GM23338 (cell line): ENCODE results near the gene ATG9A. TPM values are rescaled to one million over a fixed set of nuclear protein-coding genes. Genes with fewer than 3 reads are reported as not detected.
A peak's percentile ranks its signal among the peaks of the same experiment; 100 is the strongest.

Experiments
- ATAC-seq: fragments of 200-7000 bp; cut with Tn5 transposase; 3 replicates; pipeline ENCODE4 v1.9.1; 2020
- DNase-seq: peaks from one replicate; pipeline ENCODE4 v3.0.0-alpha.2; 2015; ENCODE audit warnings: low spot score
- H2AFZ ChIP-seq: fragments of 200-600 bp; sonication (generic); 2 replicates; pipeline ENCODE4 v1.8.0; 2016; ENCODE audit warnings: antibody characterized with exemption, mild to moderate bottlenecking, moderate library complexity
- H3F3A ChIP-seq: fragments of 200-600 bp; sonication (generic); replicated peaks from 2 replicates; pipeline ENCODE4 v1.8.0; 2017; ENCODE audit warnings: antibody characterized with exemption, mixed run types, low read depth
- H3K27ac ChIP-seq: fragments of 200-600 bp; sonication (generic); 2 replicates; pipeline ENCODE4 v1.6.1; 2016; ENCODE audit warnings: low read depth
- H3K27me3 ChIP-seq: fragments of 200-600 bp; sonication (generic); 2 replicates; pipeline ENCODE4 v1.8.0; 2016; ENCODE audit warnings: mild to moderate bottlenecking, mixed run types, moderate library complexity; ENCODE audit not compliant: insufficient read depth
- H3K36me3 ChIP-seq: fragments of 200-600 bp; sonication (generic); 2 replicates; pipeline ENCODE4 v1.8.0; 2016; ENCODE audit warnings: mild to moderate bottlenecking; ENCODE audit not compliant: insufficient read depth
- H3K4me1 ChIP-seq: fragments of 200-600 bp; sonication (generic); 2 replicates; pipeline ENCODE4 v1.8.0; 2016; ENCODE audit warnings: mild to moderate bottlenecking, moderate library complexity; ENCODE audit not compliant: insufficient read depth
- H3K4me2 ChIP-seq: fragments of 200-600 bp; sonication (generic); 2 replicates; pipeline ENCODE4 v1.7.1; 2017; ENCODE audit warnings: mixed run types
- H3K4me3 ChIP-seq: fragments of 200-600 bp; sonication (generic); 2 replicates; pipeline ENCODE4 v1.6.1; 2016; ENCODE audit warnings: mixed run types
- H3K79me2 ChIP-seq: fragments of 200-600 bp; sonication (generic); replicated peaks from 2 replicates; pipeline ENCODE4 v1.8.0; 2017; ENCODE audit warnings: mild to moderate bottlenecking; ENCODE audit not compliant: insufficient read depth
- H3K9me2 ChIP-seq: fragments of 200-600 bp; sonication (generic); 2 replicates; pipeline ENCODE4 v1.8.0; 2017; ENCODE audit not compliant: insufficient read depth
- H4K20me1 ChIP-seq: fragments of 200-600 bp; sonication (generic); replicated peaks from 2 replicates; pipeline ENCODE4 v1.8.0; 2017; ENCODE audit warnings: mild to moderate bottlenecking; ENCODE audit not compliant: insufficient read depth
- H3K27ac Mint-ChIP-seq: 2 replicates; pipeline ENCODE4 v1.8.0; 2020; ENCODE audit warnings: inconsistent platforms, mild to moderate bottlenecking, moderate library complexity, mixed read lengths
- H3K27me3 Mint-ChIP-seq: 3 replicates; pipeline ENCODE4 v1.8.0; 2022; ENCODE audit warnings: low read depth, mild to moderate bottlenecking, moderate library complexity, mixed read lengths, inconsistent platforms; ENCODE audit not compliant: insufficient read depth, poor library complexity
- H3K36me3 Mint-ChIP-seq: 3 replicates; pipeline ENCODE4 v1.8.0; 2021; ENCODE audit warnings: low read depth, mild to moderate bottlenecking, inconsistent platforms, moderate library complexity, mixed read lengths
- H3K4me1 Mint-ChIP-seq: 3 replicates; pipeline ENCODE4 v1.8.0; 2020; ENCODE audit warnings: mild to moderate bottlenecking, inconsistent platforms, mixed read lengths
- H3K4me3 Mint-ChIP-seq: 3 replicates; pipeline ENCODE4 v1.8.0; 2021; ENCODE audit warnings: moderate library complexity, mild to moderate bottlenecking, inconsistent platforms, mixed read lengths
- H3K9me3 Mint-ChIP-seq: 3 replicates; pipeline ENCODE4 v1.8.0; 2020; ENCODE audit warnings: moderate library complexity, mild to moderate bottlenecking, inconsistent platforms, mixed read lengths
- CREB1 ChIP-seq: fragments of 250-450 bp; sonication (Bioruptor Pico); IDR thresholded peaks from 2 replicates; pipeline ENCODE4 v1.5.0; 2020; ENCODE audit warnings: low read depth, mild to moderate bottlenecking, moderate library complexity
- EZH2 ChIP-seq: fragments of 200-600 bp; sonication (generic); IDR thresholded peaks from one replicate; pipeline ENCODE4 v1.8.0; 2017; ENCODE audit warnings: antibody characterized with exemption, mild to moderate bottlenecking, low read depth; ENCODE audit not compliant: unreplicated experiment
- EZH2phosphoT487 ChIP-seq: fragments of 200-600 bp; sonication (generic); IDR thresholded peaks from one replicate; pipeline ENCODE4 v1.8.1; 2018; ENCODE audit warnings: antibody characterized with exemption; ENCODE audit not compliant: unreplicated experiment
- JUNB ChIP-seq: IDR thresholded peaks from one replicate; pipeline ENCODE4 v1.6.1; 2016; ENCODE audit warnings: antibody characterized with exemption; ENCODE audit not compliant: unreplicated experiment
- NANOG ChIP-seq: IDR thresholded peaks from 2 replicates; pipeline ENCODE4 v1.6.1; 2016; ENCODE audit warnings: antibody characterized with exemption, borderline replicate concordance
- STAT1 ChIP-seq: IDR thresholded peaks from one replicate; pipeline ENCODE4 v1.6.1; 2016; ENCODE audit warnings: antibody characterized with exemption; ENCODE audit not compliant: unreplicated experiment
- ZNF114 ChIP-seq: fragments of 250-450 bp; sonication (Bioruptor Pico); IDR thresholded peaks from 2 replicates; pipeline ENCODE4 v1.5.0; 2020; ENCODE audit warnings: mild to moderate bottlenecking, moderate library complexity
- ZNF331 ChIP-seq: fragments of 250-450 bp; sonication (Bioruptor Pico); IDR thresholded peaks from 2 replicates; pipeline ENCODE4 v1.5.0; 2020; ENCODE audit warnings: low read depth, mild to moderate bottlenecking, moderate library complexity
- polyA plus RNA-seq: library from polyadenylated mRNA; unstranded; fragments of >200 nt; fragmentation: Nextera tagmentation; extraction: Ambion mirVana; gene quantifications from 2 replicates; pipeline ENCODE4 v1.2.1, GENCODE V29; 2016
- total RNA-seq: library from RNA; depleted of rRNA; stranded (reverse); fragments of >200 nt; shearing (Covaris generic); gene quantifications from 2 replicates; pipeline ENCODE4 v1.2.3, GENCODE V29; 2014
- TF ChIP-seq, protein P1 (sequence below), 2 experiments: fragments of 200-600 bp in 1 of 2; sonication (generic) in 1 of 2; conservative IDR thresholded peaks; 2 replicates each; pipeline versions ENCODE4 v1.5.1 to v1.6.1; 2016 to 2017; ENCODE audit warnings: antibody characterized with exemption in 2 of 2, low read depth in 2 of 2, mild to moderate bottlenecking in 2 of 2, moderate library complexity in 1 of 2
- TF ChIP-seq, protein P2 (sequence below): IDR thresholded peaks from one replicate; pipeline ENCODE4 v1.6.1; 2018; ENCODE audit warnings: antibody characterized with exemption; ENCODE audit not compliant: unreplicated experiment
- TF ChIP-seq, protein P3 (sequence below): fragments of 250-450 bp; sonication (Bioruptor Pico); IDR thresholded peaks from 2 replicates; pipeline ENCODE4 v1.5.0; 2020; ENCODE audit warnings: mild to moderate bottlenecking, moderate library complexity

Gene ATG9A
- total and polyA plus RNA-seq, 2 experiments from 2014 or later, result 20.7 to 54.2 TPM

DNA sequence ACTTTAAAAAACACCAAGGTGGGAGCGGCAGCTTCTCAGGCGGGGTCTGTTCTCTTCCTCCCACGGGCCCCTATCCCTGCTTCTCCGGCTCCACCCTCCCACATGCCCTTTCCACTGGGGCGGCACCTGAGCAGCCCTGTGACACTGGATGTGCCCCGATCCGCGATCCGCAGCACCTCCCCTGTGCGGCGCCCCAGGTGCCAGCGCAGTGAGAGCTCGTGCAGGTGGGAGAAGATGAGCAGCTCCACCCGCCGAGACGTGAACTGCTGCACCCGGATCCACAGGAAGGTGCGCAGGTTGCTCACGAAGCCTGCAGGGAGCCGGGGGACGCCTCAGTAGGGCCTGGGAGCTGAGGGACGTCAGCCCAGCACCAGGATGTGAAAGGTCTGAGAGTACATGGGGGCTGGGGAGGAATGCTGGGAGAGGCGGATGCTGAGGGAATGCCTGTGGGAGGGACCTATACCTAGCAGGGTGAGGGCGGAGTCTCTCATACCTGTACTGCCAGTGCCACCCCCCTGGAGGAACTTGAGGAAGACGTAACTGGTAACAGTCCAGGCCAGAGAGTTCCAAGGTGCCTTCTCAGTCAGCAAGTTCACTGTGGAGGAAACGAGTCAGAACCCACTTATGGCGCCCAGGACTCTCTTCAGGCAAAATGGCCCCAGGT lies 13.4 kb downstream of the ATG9A start:
- Mint-ChIP-seq H3K4me1 (peaks cover 21% of the 10 kb centered on the region), H3K4me3 (peak overlapping the region; percentile 46; the same call in 1 of the 3 replicates)
- no peak for ATAC-seq

More for the DNA sequence above, 13.4 kb downstream of the ATG9A start:
- Histone ChIP-seq H3K4me3 (no peak overlapping the region), H3K36me3 (no peaks in the 10 kb centered on the region; the same call in 1 of the 2 replicates), H3K27me3 (no peaks in the 10 kb centered on the region), H2AFZ (no peak overlapping the region), H3K4me1 (peaks cover 17% of the 10 kb centered on the region), H3K79me2 (no peaks in the 10 kb centered on the region), H3K4me2 (no peak overlapping the region), H3F3A (peaks cover 9% of the 10 kb centered on the region; the same call in 1 of the 2 replicates), H4K20me1 (no peaks in the 10 kb centered on the region), H3K9me2 (no peaks in the 10 kb centered on the region), H3K27ac (no peak overlapping the region)
- H3K36me3 Mint-ChIP-seq, result peaks cover 51% of the 10 kb centered on the region
- peak overlapping the region; percentile 40; the same call in 1 of the 2 replicates for H3K27ac Mint-ChIP-seq
- peak; percentile 54 for DNase-seq
- no peak for TF ChIP-seq JUNB
- TF ChIP-seq NANOG, result no peak
- no peak for TF ChIP-seq EZH2phosphoT487
- TF ChIP-seq, protein P1, sequence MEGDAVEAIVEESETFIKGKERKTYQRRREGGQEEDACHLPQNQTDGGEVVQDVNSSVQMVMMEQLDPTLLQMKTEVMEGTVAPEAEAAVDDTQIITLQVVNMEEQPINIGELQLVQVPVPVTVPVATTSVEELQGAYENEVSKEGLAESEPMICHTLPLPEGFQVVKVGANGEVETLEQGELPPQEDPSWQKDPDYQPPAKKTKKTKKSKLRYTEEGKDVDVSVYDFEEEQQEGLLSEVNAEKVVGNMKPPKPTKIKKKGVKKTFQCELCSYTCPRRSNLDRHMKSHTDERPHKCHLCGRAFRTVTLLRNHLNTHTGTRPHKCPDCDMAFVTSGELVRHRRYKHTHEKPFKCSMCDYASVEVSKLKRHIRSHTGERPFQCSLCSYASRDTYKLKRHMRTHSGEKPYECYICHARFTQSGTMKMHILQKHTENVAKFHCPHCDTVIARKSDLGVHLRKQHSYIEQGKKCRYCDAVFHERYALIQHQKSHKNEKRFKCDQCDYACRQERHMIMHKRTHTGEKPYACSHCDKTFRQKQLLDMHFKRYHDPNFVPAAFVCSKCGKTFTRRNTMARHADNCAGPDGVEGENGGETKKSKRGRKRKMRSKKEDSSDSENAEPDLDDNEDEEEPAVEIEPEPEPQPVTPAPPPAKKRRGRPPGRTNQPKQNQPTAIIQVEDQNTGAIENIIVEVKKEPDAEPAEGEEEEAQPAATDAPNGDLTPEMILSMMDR (conservative IDR thresholded peaks at IDR 0.05; ENCODE audit: low read depth in 2 of 2), result no peak
- no peak for TF ChIP-seq ZNF331
- TF ChIP-seq, protein P2, sequence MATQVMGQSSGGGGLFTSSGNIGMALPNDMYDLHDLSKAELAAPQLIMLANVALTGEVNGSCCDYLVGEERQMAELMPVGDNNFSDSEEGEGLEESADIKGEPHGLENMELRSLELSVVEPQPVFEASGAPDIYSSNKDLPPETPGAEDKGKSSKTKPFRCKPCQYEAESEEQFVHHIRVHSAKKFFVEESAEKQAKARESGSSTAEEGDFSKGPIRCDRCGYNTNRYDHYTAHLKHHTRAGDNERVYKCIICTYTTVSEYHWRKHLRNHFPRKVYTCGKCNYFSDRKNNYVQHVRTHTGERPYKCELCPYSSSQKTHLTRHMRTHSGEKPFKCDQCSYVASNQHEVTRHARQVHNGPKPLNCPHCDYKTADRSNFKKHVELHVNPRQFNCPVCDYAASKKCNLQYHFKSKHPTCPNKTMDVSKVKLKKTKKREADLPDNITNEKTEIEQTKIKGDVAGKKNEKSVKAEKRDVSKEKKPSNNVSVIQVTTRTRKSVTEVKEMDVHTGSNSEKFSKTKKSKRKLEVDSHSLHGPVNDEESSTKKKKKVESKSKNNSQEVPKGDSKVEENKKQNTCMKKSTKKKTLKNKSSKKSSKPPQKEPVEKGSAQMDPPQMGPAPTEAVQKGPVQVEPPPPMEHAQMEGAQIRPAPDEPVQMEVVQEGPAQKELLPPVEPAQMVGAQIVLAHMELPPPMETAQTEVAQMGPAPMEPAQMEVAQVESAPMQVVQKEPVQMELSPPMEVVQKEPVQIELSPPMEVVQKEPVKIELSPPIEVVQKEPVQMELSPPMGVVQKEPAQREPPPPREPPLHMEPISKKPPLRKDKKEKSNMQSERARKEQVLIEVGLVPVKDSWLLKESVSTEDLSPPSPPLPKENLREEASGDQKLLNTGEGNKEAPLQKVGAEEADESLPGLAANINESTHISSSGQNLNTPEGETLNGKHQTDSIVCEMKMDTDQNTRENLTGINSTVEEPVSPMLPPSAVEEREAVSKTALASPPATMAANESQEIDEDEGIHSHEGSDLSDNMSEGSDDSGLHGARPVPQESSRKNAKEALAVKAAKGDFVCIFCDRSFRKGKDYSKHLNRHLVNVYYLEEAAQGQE, result no peak
- no peak for TF ChIP-seq EZH2
- no peak for TF ChIP-seq STAT1
- no peak for TF ChIP-seq ZNF114
- TF ChIP-seq CREB1, result no peak
- TF ChIP-seq, protein P3, sequence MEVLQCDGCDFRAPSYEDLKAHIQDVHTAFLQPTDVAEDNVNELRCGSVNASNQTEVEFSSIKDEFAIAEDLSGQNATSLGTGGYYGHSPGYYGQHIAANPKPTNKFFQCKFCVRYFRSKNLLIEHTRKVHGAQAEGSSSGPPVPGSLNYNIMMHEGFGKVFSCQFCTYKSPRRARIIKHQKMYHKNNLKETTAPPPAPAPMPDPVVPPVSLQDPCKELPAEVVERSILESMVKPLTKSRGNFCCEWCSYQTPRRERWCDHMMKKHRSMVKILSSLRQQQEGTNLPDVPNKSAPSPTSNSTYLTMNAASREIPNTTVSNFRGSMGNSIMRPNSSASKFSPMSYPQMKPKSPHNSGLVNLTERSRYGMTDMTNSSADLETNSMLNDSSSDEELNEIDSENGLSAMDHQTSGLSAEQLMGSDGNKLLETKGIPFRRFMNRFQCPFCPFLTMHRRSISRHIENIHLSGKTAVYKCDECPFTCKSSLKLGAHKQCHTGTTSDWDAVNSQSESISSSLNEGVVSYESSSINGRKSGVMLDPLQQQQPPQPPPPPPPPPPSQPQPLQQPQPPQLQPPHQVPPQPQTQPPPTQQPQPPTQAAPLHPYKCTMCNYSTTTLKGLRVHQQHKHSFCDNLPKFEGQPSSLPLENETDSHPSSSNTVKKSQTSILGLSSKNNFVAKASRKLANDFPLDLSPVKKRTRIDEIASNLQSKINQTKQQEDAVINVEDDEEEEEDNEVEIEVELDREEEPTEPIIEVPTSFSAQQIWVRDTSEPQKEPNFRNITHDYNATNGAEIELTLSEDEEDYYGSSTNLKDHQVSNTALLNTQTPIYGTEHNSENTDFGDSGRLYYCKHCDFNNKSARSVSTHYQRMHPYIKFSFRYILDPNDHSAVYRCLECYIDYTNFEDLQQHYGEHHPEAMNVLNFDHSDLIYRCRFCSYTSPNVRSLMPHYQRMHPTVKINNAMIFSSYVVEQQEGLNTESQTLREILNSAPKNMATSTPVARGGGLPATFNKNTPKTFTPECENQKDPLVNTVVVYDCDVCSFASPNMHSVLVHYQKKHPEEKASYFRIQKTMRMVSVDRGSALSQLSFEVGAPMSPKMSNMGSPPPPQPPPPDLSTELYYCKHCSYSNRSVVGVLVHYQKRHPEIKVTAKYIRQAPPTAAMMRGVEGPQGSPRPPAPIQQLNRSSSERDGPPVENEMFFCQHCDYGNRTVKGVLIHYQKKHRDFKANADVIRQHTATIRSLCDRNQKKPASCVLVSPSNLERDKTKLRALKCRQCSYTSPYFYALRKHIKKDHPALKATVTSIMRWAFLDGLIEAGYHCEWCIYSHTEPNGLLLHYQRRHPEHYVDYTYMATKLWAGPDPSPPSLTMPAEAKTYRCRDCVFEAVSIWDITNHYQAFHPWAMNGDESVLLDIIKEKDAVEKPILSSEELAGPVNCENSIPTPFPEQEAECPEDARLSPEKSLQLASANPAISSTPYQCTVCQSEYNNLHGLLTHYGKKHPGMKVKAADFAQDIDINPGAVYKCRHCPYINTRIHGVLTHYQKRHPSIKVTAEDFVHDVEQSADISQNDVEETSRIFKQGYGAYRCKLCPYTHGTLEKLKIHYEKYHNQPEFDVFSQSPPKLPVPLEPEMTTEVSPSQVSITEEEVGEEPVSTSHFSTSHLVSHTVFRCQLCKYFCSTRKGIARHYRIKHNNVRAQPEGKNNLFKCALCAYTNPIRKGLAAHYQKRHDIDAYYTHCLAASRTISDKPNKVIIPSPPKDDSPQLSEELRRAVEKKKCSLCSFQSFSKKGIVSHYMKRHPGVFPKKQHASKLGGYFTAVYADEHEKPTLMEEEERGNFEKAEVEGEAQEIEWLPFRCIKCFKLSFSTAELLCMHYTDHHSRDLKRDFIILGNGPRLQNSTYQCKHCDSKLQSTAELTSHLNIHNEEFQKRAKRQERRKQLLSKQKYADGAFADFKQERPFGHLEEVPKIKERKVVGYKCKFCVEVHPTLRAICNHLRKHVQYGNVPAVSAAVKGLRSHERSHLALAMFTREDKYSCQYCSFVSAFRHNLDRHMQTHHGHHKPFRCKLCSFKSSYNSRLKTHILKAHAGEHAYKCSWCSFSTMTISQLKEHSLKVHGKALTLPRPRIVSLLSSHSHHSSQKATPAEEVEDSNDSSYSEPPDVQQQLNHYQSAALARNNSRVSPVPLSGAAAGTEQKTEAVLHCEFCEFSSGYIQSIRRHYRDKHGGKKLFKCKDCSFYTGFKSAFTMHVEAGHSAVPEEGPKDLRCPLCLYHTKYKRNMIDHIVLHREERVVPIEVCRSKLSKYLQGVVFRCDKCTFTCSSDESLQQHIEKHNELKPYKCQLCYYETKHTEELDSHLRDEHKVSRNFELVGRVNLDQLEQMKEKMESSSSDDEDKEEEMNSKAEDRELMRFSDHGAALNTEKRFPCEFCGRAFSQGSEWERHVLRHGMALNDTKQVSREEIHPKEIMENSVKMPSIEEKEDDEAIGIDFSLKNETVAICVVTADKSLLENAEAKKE (CRISPR knock-in tag), result no peak
- peaks cover 17% of the 10 kb centered on the region for H3K27me3 Mint-ChIP-seq
- no peaks in the 10 kb centered on the region for H3K9me3 Mint-ChIP-seq
